NOMO-1 treated with dmso at 0.1 percent for 144 hours (cell line): Measurements from ENCODE around the gene PADI3.

Experiments
- DNase-seq: peaks from one replicate; lab custom pipeline; 2025; ENCODE audit not compliant: unreplicated experiment; lab: John Stamatoyannopoulos, UW

PADI3 gene

DNA sequence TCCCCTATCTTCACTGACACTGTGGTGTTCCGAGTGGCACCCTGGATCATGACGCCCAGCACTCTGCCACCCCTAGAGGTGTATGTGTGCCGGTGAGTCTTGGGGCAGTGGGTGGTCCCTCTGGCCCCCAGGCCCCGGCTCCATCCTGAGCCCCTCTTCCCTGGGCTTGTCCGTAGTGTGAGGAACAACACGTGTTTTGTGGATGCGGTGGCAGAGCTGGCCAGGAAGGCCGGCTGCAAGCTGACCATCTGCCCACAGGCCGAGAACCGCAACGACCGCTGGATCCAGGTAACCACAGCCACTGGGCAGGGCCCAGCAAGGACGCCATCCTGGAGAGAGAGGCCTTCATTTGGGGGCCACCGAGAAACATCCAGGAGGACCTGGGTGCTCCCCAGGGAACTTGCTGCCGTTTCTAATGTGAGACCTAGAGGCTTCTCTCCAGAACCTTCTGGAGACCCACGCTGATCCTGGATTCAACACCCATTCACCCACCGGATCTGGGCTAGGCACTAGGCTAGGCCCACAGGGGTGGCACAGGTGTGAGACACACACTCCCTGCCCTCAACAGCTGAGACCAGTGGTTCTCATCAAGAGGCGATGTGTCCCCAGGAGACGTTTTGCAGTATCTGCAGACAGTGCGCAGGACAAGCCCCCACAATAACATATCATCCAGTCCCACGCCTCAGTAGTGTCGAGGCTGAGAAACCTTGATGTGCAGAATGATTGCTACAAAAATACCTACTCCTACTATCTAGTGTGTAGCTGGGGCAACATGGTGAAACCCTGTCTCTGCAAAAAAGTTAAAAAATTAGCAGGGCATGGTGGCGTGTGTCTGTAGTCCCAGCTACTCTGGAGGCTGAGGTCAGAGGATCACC lies 22.2 kb downstream of the PADI3 start:
- no peak for DNase-seq

DNA sequence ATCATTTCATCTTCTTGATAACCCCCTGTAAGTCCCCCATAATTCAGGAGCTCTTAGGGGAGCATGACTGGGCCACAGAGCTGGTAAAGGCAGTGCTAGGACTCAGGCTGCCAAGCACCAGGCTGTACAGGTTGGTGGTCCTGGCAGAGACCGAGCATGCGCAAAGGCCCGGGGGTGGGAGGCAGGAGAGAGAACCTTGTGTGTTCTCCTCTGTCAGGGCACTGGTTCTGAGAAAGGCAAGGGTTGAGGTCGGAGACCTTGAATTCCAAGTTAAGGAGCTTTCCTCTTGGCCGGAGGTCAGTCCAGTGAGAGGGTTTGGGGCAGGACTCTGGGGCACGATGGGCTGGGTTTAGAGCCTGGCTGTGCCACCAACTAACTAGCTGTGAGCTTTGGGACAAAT lies 23.2 kb downstream of the PADI3 start:
- no peak for DNase-seq

DNA sequence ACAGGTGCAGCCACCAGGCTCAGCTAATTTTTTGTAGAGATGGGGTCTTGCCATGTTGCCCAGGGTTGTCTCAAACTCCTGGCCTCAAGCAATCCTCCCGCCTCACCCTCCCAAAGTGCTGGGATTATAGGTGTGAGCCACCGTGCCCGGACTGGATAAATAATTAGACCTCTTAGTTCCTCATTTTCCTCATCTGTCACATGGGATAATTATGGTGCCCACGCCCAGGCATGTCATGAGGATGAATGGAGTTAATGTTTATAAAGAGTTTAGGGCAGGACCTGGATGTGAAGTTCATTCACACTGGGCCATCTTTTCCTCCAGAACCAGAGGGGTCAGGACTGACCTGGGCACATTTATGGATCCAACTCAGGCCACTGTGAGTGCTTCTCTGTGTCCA lies 23.7 kb downstream of the PADI3 start:
- no peak for DNase-seq

DNA sequence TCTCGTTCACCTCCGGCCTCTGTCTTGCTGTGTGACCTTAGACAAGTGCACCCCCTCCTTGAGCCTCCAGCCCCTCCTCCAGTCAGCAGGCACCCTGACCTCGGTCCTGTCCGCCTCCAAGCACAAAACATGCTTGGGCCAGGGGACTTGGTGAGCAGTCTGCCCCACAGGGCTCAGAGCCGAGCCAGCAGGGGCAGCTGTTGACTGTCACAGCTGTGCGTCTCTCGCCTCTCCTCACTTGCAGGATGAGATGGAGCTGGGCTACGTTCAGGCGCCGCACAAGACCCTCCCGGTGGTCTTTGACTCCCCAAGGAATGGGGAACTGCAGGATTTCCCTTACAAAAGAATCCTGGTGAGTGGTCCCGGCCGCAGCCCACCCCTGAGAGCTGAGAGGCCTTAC lies 24.2 kb downstream of the PADI3 start:
- DNase-seq, result no peak

DNA sequence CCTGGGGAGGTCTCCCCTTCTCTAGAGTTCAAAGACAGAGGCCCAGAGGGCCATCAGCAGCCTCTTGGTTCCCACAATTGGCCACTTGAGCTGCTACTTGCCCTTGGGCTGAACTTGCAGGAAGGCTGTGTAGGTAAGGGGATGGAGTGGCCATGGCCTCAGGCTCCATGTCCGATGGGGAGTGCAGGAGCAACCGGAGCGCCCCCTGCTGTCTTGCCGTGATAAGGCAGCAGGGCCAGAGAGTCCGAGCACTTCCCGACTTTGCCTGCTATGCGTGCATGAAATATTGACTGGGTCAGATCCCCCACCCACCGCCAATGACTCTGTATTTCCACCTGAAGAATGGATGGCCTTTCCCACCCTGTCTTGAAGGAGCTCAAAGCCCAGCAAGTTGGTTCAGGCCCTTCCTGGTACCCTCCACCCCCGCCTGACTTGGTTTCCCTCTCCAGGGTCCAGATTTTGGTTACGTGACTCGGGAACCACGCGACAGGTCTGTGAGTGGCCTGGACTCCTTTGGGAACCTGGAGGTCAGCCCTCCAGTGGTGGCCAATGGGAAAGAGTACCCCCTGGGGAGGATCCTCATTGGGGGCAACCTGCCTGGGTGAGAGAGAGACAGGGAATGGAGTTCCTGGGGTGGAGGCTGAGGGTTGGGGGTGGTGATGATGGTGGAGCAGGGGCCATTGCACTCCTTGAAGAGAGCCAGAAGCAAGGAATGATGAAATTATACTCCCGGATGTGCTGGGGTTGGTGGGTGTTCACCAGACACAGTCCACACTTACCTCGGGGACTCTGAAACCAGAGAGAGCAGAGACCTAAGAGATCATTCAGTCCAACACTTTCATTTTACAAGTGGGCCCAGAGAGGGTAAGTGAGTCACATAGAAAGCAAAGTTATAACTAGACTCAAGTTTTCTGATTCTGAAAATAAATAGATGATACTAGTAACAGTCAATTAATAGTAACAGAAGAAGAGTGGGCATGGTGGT lies 25.6 kb downstream of the PADI3 start:
- DNase-seq, result peak; percentile 41

DNA sequence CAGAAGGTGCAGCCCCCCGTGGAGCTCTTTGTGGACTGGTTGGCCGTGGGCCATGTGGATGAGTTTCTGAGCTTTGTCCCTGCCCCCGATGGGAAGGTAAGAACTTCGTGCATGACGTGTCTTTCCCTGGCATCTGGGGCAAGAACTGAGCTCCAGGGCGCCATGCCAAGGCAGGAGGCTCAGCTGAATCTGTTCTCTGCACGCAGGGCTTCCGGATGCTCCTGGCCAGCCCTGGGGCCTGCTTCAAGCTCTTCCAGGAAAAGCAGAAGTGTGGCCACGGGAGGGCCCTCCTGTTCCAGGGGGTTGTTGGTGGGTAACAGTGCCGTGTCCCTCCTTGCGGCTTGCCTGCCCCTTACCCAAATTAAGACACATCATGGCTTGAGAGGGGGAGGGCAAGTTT lies 27.7 kb downstream of the PADI3 start:
- peak; percentile 62 for DNase-seq

DNA sequence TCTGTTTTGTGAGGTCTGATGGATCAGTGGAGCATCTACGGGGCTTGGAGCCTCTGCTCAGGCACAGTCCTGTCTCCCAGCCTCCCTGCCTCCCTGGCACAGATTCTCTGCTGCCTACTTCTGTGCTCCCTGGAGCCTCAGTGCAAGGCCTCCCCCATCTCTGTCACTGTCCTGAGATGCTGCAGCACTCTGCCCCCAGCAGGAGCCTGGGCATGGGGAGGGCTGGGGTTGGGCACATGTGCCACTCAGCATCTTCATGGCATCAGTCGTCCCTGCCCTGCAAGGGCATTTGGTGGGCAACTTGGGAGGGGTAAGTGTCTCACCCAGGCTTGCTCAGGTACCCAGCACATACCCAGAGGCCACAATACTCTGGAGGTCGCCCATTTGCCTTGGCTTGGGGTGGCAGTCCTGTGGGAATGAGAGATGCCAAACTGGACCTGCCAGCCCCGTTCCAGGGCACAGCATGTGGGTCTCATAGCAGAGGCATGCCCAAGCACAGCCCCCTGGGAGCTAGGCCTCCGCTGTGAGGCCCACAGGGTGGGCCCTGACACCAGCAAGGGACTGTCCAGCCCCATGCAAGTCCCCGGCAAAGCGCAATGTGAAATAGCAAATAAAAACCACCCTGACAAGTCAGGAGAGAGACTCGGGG lies 28.7 kb downstream of the PADI3 start:
- DNase-seq, result no peak

DNA sequence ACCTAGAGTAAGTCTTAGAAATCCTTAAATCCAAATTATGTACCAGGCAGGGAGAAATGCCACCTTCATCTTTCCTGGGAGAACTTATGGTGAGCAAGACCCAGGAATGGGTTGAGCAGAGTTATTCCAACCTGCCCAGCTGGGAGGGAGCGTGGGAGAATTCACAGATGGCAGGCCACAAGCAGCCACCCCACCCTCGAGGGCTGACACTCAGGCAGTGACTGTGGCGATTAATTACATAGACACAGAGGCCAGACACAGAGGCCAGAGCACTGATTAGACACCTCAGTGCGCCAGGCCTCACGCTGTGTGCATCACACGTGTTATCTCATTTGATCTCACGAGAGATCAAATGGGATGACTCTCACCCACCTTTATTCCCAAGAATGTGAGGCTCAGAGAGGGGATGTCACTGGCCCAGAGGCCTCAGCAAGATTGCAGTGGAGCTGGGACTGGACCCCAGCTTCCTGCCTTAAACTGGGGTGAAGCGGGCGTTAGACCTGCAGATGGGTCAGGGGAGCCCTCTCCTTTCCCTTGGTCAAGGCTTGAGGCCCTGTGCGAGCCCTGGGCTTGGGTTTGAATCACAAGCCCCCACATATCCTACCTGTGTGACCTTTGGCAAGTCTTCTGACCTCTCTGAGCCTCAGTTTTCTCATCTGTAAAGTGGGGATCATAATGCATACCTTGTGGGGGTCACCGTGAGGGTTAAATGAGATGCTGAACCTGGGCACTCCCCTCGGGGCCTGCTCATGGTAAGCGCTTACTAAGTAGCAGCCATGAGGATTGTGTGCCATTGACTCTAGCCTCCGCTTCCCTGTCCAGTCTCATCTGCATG lies 30.3 kb downstream of the PADI3 start:
- no peak for DNase-seq

DNA sequence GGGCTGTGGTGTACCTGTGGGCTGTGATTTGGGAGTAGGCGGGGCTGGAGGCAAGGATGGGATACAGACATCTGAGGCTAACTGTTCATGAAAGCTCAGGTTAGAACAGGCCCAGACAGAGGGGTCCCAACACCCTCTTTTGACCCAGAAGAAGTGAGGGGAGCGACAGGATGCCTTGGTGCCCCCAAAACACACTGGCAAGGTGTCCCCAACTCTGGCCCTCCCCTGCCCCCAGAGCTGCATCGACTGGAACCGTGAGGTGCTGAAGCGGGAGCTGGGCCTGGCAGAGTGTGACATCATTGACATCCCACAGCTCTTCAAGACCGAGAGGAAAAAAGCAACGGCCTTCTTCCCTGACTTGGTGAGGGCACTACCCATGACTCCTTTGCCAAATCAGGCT lies 31.5 kb downstream of the PADI3 start:
- no peak for DNase-seq

DNA sequence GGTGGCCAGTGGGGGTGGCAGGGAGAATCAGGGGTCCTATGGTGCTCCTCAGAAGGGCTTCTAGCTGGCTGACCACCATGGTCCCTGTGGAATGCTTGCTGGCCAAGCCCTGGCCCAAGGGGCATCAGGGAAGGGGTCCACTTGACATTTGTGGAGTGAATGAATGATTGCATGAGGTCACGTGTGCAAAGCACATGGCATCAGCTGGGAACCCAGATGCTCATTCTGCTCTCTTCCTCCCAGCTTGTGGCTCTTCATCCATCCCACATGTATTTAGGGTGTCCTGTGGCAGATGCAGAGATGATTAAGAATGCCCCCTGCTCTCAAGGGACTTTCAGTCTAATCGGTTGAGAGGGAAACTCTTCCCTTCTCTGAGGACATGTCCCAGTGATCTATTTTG lies 32.0 kb downstream of the PADI3 start:
- DNase-seq, result no peak

DNA sequence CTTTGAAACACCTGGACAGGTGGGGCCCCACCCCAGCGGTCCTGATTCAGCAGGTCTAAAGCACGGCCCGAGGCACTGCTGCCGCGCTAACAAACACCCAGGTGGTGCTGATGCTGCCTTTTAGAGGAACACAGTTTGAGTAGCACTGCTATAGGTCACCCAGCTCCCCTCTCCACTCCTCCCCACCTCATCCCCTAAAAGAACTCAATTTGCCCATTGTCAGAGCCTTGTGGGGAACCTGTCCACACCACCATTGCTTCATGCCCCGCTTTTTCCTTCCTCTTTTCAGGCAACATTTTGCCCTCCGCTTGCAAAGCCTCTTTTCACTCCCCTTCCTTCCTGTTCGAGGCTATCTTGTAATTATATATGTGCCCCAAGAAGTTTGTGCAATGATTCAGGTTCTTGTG lies 32.9 kb downstream of the PADI3 start:
- DNase-seq, result peak; percentile 98

DNA sequence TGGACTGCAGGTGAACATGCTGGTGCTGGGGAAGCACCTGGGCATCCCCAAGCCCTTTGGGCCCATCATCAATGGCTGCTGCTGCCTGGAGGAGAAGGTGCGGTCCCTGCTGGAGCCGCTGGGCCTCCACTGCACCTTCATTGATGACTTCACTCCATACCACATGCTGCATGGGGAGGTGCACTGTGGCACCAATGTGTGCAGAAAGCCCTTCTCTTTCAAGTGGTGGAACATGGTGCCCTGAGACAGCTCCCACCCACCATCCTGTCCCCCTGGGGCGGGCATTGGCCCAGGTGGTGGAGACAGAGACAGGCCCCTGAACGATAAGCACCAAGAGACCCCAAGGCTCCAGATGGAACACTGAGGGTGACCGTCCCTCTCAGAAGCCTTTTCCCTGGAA lies 33.9 kb downstream of the PADI3 start:
- no peak for DNase-seq

DNA sequence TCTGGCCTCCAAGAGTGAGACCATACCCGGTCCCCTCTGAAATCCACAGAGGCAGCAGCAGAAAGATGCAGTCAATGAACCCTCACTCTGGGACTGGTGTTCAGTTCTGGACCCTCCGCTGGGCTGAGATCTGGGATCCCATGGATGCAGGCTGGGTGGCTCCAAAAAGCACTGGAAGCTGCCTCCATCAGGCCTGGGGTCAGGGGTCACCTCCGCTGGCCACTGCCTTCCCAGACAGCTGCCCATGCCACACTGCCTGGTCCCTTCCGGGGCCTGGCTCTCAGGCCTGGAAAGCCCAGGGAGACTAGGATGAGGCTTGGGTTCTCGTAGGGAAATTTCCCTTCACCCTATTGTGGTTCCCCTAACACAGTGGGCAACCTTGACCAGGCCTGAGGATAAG lies 37.7 kb downstream of the PADI3 start:
- no peak for DNase-seq

DNA sequence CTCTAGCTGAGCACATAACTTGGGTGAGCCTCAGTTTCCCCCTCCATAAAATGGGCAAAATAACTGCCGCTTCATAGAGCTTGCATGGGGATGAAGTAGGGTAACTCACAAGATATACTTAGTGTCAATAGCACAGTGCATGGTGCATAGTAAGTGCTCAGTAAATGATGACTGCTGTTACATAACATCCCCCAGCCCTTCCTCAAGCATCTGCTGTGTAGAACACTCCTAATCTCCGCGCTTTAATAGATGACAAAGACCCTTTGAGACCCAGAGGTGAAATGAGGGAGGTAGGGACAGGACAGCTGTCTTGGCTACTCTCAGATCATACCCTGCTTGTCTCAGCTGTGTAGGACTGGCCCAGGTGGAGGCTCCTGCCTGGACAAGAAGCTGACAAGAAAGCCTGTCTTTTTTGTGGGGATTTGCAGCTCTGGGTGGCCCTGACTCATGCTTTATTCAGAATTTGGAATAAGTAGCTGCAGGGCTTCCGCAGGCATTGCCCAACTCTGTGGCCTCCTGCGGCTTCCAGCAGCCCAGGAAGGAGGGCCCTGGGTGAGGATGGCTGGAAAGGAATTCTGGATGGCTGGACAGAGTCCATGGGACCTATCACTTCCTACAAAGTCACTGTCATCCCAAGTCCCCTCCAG lies 38.4 kb downstream of the PADI3 start:
- DNase-seq, result peak; percentile 22

DNA sequence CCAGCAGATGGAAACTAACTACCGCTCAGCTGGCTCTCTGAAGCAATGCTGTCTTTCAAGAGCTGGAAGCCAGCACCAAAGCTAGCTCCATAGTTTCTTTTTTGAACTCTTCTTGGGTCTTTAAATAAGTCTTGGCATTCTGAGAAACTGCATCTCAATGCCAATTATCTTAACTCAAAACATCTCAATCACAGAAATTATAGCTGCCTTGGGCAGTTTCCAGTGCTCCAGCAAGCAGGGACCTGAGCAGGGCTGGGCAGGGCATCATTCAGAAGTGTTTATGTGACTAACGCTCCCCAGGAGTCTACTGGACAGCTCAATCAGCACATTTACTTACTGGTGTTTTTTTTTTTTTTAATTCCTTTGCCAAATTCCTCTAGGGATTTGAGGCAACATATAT lies 40.8 kb downstream of the PADI3 start:
- DNase-seq, result no peak

DNA sequence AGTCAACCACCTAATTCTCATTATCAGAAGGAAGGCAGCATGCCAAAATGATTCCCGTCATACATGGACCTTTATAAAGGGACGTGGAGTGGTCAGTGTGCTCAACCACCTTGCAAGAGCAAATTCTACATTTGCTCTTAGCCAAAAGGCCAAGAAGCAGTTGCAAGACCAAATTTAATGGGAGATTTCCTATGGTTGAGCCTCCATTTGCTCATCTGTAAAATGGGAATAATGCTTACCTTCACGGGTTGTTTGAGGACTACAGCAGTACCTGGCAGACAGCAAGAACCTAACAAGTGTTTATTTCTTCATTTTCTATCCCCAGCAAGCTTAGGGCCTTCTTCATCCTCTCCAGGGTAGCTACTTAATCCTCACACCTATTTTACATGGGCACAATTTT lies 41.7 kb downstream of the PADI3 start:
- DNase-seq, result no peak

DNA sequence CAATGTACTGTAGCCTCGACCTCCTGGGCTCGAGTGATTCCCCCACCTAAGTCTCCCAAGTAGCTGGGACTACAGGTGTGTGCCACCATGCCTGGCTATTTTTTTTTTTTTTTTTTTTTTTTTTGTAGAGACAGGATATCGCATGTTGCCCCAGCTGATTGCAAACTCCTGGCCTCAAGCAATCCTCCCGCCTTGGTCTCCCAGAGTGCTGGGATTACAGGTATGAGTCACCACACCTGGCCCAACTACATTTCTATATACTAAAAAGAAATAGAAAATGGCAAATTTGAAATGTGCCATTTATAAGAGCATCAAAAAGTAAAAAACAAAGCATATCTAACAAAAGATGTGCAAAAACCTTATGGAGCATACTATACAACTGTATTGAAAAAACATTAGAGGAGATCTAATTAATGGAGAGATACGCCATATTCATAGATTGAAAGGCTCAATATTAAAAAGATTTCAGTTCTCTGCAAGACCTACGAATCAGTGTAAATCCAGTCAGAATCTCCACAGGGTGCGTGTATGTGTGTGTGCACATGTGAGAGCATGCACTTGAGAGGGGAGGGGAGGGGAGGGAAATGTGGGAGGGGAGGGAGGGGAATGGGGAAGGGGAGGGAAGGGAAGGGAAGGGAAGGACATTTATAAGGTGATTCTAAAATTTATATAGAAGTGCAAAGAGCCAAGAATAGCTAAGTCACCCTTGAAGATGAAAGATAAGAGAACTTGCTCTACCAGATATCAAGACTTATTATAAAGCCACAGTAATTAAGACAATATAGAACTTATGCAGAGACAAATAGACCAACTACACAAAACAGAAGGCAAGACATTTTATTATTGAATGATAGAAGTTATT lies 43.6 kb downstream of the PADI3 start:
- DNase-seq, result no peak

DNA sequence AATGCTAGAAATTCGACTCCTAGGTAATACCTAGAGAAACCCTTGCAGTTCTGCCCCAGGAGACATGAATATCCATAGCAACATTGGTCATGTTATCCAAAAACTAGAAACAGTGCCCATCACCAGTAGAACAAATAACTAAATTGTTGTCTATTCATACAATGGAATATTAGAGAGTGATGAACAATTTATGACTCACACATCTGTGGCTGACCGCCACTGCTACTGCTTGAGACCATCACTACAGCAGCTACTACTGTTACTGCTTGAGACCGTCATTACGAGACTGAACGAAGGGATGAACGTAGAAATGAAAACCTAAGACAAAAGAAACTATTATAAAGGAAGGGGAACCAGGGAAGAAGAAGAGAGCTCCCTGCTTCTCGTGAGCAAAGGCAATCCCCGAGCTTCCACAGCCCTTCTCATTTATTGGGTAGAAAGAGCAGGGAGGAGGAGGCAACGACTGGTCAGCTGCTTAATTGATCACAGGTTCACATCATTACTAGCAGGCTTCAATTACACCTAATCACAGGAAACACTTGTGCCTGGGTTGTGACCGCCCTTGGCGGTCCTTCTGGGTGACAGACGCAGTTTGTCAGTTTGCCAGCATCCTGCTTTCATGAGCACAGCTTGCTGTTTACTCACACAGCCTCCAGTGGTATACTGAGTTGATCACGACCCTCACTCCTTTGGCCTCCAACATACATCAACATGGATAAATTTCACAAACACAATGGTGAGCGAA lies 45.0 kb downstream of the PADI3 start:
- no peak for DNase-seq
